Bone marrow (tissue), 2 donors: ENCODE data around the gene IFITM2.
"Not testable (repeated sequence)": the region's sequence is repeated elsewhere in the genome, so short reads cannot be mapped to it uniquely, and the experiment has no call there.

Experiments
- DNase-seq, 2 donors: peaks; one replicate each; lab custom pipeline; 2025; lab: John Stamatoyannopoulos, UW

IFITM2 gene

DNA sequence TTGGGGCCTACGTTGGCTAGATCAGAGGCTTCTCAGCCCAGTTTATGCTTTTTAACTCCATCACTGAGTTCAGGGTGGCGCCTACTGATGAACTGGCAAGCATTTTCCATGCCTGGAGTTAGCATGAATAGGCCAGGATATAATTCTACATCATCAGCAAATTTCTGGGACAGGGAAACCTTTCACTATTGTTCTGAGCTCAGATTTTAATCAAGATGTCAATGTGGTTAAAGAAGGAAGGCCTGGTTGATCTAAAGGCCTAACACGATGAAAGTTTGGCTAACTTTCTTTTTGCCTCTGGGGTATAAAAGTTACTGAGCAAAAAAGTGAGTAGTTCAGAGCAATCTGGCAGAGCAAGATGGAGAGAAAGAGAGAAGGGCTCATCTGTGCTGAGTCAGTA is 34.7 kb downstream of the IFITM2 start:
- no peak for DNase-seq

GRCh38 chr11:344836-345578 is 37.4 kb downstream of the IFITM2 start:
- DNase-seq = no peak

- DNase-seq = no peak
Measured at GRCh38 chr11:346529-346928, 38.9 kb downstream of the IFITM2 start.

DNA sequence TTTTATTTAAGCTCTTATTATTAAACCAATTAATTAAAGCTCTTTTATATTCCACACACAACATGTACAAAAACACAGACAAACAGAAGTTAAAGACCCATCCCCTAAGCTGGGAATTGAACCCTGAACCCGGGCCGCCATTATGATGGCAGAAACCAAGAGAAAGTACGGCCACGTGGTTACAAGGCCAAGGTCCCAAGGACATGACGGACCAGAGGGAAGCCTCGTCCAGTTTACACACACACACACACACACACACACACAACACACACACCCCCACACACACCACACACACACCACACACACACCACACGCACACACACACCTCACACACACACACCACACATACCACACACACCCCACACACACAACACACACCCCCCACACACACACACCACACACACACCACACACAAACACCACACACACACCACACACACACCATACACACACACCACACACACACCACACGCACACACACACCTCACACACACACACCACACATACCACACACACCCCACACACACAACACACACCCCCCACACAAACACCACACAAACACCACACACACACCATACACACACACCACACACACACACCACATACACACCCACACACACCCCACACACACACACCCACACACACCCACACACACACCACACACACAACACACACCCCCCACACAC is 41.8 kb downstream of the IFITM2 start:
- DNase-seq = not testable (repeated sequence)

DNA sequence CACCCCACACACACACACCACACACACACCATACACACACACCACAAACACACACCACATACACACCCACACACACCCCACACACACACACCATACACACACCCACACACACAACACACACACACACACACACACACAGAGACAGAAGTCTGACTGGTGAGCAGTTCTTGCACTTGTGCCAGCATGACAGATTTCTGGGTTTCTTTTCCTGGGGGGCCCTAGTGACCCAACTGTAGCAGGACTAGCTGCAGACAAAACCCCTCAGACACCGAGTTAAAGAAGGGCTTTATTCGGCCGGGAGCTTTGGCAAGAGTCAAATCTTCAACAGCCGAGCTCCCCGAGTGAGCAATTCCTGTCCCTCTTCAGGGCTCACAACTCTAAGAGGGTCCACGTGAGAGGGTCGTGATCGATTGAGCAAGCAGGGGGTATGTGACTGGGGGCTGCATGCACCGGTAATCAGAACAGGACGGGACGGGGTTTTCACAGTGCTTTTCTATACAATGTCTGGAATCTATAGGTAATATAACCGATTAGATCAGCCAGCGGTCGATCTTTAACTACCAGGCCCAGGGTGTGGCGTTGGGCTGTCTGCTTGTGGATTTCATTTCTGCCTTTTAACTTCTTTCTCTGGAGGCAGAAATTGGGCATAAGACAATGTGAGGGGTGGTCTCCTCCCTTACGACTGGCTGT is 42.6 kb downstream of the IFITM2 start:
- not testable (repeated sequence) for DNase-seq

- DNase-seq = no peak
Measured at GRCh38 chr11:350723-351255, 43.2 kb downstream of the IFITM2 start.

DNA sequence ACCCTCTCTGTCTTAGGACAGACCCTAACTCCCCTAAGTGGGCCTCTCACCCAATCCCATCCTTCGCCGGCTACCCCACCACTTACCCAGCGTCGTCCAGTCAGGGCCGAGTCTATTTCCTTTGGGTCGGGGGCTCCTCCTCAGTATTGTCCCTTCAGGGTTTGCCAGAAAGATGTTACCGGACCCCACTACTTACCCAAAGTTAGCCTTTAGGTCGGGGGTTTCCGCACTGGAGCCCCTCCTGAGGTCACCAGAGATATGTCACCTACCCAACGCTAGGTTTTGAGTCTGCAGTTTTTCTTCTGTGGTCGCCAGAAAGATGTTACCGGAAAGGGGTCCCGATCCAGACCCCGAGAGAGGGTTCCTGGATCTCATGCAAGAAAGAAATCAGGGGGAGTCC is 43.8 kb downstream of the IFITM2 start:
- DNase-seq = no peak

DNA sequence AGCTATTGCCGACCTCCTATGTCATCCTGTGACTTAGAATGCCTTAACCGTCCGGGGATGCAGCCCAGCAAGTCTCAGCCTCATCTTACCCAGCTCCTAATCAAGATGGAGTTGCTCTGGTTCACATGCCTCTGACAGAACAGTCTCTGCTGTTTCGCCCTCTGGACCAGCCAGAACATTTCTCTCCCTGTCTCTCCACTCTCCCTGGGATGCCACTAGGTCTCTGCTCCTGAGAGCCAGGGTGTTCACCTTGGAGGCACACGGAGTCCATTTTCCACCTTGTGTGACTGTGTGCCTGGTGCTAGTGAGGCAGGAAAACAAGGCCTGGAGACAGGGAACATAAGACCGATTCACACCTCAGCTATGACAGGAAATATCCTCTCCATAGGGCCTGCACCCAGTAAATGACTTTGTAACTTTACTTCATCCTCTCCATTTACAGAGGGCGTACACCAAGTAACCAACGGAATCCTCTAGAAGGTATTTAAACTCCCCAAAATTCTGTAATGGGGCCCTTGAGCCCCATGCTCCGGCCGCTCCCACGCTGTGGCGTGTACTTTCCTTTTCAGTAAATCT is 44.9 kb downstream of the IFITM2 start:
- no peak for DNase-seq

DNA sequence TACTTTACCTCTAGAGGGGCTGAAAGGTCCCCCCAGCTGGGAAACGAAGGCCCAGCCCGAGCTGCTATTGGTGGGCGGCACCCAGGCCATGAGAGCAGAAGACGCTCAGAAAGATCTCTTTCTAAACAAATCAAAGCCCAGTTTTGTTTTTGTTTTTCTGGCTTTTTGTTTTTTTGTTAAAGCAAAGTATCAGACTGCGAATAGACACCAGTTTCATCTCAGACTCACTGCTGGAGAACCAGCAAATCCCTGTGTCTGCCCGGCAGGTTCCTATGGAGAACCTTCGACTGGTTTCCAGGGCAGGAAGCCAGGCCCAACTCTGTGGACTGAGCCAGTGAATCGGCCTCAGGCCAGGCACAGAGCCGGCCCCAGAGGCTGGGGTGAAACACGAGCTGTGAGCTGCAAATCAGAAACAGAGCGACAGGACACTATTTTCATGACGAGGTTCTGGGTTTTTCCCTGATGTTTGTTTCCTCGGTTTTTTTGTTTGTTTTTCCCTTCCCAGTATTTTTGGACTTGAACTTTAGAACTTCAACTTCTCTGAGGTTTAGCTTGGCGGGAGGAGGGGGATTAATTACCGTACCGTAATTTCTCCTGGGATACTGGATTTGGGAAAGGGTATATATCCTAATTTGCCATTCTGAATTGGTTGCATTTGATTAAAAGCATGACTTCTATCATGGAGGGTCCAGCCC is 45.7 kb downstream of the IFITM2 start:
- no peak for DNase-seq

GRCh38 chr11:355581-356458 is 48.2 kb downstream of the IFITM2 start:
- no peak for DNase-seq

DNA sequence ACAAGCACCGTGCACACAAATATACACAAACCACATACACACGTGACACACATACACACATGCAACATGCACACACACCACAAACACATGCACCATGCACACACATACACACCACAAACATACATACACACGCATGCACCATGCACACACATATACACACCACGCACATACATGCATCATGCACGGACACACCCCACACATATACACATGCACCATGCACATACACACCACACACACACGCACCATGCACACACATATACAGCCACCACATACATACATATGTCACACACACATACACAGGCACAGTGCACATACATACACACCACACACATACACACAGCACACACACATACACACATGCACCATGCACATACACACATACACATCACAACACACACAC is 49.0 kb downstream of the IFITM2 start:
- no peak for DNase-seq

DNA sequence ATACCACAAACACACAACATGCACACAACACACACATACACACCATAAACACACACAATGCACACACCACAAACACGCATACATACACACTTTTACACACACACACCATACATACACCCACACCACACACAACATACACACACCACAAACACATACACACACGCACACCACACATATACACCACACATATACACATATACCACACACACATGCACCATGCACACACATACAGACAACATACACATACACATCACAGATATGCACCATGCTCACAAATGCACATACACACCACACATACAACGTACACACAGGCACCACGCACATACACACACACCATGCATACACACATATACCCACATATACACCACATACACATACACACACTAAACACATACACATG is 50.0 kb downstream of the IFITM2 start:
- DNase-seq = no peak

GRCh38 chr11:358129-358800 is 50.6 kb downstream of the IFITM2 start:
- DNase-seq = no peak
